Activated CD4-positive, alpha-beta T cell treated with anti-CD3 and anti-CD28 coated beads for 1 hour (primary cell): Measurements from ENCODE around the gene LTN1.

Experiments used
- DNase-seq: peaks from one replicate; pipeline ENCODE4 v3.0.0-alpha.2; 2020

Gene LTN1

DNA sequence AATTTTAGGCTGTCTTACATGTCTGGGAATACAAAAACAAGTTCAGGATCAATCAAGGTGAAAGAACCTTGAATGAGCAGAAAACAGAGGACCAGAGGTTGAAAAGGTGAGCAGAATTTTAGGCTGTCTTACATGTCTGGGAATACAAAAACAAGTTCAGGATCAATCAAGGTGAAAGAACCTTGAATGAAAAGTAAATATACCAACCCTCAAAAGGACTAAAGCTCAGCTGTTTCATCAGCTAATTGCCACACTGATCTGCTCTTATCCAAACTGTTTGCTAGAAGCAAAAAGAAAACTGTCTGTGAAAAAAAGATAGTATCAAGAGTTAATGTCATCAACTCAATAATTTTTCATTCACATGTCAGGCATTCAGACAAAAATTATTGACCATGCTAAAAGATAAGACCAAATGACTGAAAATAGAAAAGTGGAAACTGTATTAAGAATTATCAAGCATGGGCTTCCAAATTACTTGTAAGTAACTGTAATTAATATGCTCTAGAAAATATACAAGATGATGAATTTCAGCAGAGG lies 69.2 kb downstream of the LTN1 start:
- no peak for DNase-seq

DNA sequence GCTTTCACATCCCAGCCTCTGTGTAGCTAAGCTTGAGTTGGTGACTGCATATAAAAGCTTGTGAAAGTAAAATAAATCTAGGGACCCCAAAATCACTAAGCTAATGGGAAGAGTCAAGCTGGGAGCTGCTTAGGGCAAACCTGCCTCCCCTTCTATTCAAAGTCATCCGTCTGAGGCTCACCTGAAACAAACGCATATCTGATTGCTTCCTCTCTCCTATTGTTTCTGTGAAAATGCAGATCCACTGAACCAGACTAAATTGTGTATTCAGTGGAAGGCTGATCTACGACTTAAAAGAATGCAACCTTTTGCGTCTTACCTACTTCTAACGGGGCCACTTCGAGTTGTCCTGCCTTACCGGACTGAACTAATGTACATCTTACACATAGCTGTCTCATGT lies 70.3 kb downstream of the LTN1 start:
- DNase-seq = no peak

DNA sequence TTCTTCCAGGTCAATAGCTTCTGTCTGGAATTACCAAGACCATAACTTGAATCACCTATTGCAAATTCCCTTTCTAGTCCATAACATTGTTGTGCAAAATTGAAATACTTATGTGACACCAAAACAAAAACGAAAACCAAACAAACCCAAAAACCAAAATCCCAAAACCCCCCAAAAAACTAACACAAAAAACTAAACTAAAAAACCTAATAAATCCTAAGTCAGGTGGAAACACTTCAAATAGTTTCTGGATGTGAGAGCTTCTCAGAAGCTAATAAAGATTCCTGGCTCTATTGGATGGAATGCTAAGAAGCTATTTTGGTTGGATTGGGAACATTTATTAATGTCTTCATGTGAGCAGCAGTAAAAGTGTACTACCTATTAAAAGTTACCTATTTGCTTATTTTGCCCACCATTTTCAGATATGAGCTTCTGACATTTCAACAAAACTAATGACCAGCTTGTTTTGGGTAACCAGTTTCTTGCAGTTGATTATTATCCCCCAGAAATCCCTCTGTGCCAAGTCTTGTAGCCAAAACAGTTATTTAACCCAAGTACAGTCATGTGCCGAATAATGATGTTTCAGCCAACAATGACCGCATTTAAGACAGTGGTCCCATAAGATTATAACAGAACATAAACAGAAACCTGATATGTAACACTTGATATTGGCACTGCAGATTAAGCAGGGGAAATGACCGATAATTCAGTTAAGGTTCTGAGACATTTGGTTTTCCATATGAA lies 76.4 kb downstream of the LTN1 start:
- no peak for DNase-seq

DNA sequence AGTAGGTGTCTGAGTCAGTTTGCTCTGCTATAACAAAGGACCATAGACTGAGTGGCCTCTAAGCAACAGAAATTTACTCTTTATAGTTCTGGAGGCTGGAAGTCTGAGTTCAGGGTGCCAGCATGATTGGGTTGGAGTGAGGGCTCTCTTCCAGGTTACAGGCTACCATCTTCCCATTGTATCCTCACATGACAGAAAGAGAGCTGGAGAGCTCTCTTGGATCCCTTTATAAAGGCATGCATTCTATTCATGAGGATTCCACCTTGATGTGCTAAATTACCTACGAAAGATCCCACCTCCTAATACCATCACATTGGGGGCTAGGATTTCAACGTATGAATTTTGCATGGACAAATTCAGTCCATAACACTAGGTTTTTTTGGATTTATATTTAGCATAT lies 79.6 kb downstream of the LTN1 start:
- no peak for DNase-seq

DNA sequence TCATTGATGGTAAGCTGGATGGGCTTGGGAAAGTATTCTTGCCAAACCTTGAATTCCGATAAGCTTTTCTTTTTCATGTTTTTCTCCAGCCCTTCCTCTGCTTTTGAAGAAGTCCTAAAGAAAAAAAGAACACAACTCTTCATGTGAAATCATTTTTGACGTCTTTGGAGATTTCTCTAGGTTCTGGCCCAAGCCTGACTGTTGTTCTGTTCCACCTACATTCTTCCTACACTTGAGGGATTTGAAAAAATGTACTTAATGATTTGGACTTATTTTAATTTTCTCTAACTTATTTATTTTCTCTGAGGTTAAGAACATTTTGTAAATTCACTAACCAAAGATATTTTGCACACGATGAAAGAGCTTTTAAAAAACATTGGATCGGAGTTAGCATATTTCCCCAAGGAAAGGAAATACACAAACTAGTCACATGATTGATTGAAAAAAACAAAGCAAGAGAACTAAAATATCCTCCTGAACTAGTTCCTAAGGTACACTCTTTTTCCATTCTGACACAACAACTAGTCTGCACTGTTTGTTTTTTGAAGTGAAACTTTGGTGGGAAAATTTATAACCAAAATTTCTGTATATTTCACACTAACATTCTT lies 82.3 kb downstream of the LTN1 start:
- no peak for DNase-seq

DNA sequence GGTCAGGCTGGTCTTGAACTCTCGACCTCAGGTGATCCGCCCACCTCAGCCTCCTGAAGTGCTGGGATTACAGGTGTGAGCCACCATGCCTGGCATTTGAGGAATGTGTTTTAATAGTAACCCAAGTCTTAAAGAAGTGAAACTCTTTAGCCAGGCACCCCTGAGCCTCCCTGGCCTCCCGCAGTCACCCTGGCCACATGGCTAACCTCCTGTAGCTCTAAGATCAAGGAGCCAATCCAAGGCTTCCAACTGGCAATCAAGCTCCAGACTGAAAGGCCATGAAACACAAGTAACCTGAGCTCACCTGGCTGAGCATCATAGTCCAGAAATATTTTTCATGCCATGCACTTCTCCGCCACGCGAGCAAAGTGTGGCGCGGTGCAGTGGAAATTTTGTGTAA lies 84.3 kb downstream of the LTN1 start:
- DNase-seq = no peak

DNA sequence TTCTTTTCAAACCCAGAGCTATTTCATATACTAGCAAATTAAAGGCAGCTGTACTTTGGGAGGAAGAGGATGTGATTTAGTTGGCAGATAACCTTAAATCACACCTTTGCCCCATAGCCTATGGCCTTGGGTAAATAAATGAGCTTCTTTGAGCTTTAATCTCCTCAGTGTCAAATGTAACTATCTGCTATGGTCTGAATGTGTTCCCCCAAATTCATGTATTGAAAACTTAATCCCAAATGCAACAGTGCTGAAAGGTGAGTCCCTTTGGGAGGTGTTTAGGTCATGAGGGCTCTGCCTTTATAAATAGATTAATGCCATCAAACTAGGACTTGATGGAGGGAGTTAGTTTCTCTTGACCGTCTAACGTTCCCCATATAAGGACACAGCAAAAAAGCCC lies 85.8 kb downstream of the LTN1 start:
- DNase-seq = no peak

DNA sequence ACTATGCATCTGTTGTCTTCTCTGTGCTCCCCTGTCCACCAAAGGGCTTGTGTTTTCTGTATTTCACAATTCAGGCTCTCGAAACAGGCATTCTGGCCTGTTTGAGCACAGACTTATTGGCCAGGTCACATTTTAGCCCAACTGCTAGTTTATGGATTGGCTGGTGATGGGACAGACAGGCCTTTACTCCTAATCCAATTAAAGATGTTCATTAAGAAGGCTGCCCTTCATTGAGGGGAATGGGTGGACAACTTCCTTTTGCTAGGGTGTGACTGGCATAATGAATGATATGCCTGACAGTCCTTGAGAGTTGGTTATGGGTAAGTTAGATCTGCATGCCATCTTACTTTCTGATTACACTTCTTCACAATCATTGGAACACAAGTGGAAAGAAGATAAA lies 86.4 kb downstream of the LTN1 start:
- DNase-seq = no peak

DNA sequence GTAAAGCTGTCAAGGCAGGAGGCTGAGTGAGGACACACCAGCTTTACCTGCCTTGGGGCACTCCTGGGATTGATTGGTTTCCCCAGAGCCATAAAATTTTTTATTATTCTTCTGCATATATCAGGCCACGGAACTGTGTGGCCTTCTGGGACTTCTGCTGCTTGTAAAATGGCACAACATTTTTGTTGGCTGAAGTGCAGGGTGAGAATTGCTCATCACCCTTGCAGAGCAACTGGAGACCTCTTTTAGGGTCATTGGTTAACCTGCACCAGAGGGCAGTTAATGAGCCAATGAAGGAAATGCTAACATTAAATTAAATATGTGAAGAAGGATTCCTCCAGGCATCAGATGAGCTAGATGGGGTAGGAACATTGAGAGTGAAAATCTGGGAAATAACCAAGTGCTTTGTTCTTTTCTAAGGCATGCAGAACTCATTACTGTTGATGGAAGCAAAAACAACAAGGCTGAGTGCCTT lies 87.7 kb downstream of the LTN1 start:
- DNase-seq = no peak

DNA sequence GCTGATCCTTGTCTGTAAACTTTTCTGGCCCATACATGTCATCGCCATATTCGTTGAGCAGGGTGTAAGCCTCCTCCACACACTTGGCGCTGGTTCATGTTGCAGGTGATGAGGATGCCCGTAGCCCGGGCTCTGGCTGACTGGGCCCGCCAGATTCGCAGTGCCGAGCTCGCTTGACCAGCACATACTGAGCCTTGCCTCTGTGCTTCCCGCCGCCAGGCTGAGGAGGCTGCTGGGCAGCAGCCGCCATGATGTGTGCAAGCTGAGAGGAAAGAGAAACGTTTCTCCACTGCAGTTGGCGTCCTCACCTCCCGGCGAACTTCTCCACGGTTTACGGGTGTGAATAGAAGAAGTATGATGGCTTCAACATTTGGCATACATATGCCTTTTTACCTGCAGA lies 89.2 kb downstream of the LTN1 start:
- DNase-seq = no peak

DNA sequence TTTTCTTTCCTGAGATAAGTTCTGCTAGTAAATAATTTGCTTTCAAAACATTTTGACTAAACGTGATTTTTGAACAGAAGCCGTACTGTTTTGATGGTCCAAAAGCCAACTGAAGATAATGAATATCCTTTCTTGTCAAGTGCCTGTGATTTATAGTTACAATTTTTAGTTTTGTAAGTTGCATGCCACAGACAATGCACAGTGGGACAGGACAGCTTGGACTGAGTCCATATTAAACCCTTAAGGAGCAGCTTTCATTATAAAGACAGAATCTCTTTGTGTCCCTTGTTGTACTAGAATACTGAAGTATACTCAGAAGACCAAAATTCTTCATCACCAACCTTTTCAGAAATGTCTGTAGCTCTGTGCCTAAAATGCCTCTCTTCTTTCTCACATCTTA lies 92.2 kb downstream of the LTN1 start:
- no peak for DNase-seq

DNA sequence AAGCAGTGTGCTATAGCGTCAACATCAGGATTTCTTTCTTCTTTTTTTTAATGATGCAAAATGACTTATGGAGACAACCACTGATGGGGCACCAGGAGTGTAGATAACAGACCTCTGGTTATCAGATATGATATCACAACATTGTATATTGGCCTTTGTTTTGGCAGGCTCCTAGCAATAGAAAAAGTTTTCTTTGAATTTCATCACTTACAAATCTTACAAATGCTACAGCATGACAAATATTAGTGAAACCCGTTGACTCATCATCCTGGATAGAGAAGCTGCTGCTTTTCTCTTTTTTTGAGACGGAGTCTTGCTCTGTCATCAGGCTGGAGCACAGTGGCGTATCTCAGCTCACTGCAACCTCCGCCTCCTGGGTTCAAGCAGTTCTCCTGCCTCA lies 92.9 kb downstream of the LTN1 start:
- no peak for DNase-seq

DNA sequence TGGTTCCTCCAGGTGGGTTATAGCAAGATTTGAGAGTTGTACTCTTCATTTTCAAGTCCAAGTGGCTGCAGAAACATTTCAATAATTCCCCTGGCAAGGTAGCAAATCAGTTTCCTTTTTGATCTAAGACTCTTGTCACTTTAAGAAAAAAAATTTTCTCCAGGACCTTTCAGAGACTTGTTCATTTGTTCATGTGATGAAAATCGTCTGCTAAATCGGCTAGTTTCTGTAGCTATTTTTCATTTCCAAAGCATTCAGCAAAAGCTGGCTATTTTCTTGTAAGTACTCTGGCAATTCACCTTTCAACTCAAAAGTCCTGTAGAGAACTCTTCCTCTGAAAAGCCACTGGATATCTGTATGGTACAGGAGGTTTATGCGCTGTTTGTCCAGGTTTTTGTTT lies 93.5 kb downstream of the LTN1 start:
- no peak for DNase-seq

DNA sequence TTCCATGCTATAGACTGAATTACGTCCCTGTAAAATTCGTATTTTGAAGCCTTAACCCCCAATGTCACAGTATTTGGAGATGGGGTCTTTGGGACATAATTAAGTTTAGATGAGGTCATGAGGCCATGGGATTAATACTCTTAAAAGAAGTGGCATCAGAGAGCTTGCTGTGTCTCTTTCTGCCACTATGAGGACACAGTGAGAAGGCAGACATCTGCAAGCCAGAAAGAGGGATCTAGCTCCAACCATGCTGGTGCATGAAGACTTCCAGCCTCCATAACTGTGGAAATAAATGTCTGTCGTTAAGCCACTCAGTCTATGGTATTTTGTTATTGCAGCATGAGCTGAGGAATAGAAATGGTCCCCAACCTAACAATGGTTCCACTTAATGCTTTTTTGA lies 99.0 kb downstream of the LTN1 start:
- no peak for DNase-seq

DNA sequence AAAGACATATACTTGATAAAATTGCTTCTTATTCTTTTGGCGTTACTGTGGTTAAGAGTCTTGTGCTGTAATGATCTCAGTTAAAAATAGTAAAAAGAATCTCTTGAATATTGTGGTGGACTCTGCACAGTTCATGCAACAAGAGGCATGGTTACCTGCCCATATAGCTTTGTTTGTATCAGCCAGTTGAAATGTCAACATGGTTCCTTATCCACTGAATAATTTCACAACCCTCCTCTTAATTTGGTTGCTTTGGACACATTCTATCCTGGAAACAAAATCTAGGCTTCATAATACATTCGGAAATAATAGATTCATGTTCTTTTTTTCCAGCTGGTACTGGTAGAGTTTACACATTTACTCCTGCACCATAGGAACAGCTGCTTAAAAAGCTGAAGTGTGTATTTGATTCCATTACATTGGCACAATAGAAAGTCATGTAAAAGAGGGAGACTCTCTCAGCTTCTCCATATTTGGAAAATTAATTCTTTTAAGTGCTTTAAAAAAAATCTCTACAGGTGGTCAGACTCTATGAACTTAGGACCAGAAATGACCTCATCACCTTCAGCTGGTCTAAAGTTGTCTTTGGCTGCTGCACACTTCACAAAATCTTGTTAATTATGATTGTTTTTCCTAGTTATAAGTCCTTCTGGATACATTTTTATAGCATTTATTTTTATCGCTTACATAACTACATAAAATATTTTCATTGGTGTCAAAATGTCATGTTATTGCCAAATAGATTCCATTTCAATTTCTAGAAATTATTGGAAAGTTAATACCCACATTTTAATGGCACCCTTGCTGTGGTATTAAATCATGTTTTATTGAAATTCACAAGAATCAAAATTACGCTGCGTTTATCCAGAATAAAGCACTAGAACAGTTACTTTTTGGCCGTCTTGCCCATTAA lies 100.2 kb downstream of the LTN1 start:
- no peak for DNase-seq

DNA sequence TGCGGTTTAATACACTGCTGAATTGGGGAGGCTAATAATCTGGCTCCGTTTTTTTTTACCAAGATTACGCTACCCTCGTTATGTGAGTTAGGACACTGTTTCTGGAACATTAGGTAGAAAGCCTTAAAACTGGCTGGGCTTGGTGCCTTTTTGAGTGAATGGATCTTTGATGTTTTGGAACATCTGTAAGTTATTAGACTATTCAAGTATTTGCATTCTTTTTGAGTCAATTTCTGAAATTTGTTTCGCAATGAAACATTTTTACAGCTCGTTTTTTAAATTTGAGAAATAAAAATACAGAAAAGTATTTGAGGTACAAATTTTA lies 106.9 kb downstream of the LTN1 start:
- DNase-seq = no peak

DNA sequence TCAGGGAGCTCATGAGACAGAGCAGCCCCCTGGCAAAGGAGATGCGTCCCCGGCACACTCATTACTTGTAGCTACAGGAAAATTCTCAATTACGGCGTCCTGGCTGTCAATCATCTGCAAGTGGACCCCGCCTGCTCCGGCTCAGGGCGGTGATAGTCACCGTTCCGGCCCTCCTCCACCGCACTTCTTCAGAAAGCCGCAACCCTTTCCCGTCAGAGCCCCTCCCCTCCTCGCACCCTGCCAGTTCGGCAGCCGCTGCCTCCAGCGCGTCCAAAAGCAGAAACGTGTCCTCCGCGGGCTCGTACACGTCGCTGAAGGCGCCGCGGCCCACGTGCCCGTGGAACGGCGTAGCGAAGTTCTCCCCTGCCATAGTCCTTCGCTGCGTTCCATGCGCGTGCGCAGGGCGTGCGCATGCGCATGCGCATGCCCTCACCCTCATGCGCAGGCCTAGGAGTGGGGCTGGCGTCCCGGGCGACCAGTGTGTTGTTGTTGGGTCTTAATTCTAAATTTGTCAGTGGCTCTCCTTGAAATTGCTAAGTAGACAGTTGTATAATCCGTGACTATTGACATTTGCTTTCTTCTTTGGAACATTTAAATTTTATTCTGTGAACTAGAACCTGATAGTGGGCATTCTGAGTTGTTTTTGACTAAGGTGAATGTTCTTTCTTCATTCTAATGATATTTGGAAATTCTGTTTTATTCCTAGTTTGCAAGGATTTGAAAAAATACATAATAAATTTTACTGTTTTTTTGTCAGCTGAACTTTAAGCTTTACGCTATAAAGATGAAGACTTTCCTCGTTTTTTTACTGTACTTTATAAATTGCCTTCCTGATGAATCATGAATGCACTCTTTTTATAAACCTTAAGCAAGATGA lies 107.5 kb downstream of the LTN1 start:
- DNase-seq = peak; percentile 90

DNA sequence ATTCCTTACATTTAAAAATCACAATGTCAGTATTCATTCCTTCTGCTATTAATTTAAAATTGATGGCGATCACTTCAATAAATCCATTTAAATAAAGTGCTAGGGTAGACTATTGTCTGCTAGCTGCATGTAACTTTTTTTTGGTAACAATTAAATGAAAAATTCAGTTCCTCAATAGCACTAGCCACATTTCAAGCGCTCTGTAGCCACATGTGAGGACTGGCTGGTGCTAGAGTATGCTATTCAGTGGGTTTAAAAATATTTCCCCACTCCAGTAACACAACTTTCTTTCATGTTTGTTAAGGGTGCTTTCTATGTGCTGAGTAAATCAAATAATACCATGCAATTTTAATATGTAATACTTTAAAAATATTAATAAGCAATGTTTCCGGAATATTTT lies 108.2 kb downstream of the LTN1 start:
- DNase-seq = no peak

DNA sequence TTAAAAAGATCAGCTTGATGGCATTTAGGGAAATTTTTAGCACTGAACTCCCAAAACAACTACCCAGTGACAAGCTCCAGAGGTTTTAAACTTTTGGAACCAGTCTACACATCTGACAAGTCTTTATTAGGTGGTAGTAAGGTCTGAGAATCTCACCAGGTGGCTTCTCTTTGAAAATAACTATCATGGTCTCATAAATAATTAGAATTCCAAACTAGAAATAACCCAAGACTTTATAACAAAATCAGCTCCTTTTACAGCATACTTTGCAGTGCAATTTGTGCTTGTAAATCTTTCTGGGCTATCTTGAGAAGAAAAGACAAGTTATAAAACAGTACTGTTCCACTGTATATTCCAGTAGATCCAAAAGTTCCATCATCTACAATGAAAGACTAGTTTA lies 108.7 kb downstream of the LTN1 start:
- DNase-seq = no peak

DNA sequence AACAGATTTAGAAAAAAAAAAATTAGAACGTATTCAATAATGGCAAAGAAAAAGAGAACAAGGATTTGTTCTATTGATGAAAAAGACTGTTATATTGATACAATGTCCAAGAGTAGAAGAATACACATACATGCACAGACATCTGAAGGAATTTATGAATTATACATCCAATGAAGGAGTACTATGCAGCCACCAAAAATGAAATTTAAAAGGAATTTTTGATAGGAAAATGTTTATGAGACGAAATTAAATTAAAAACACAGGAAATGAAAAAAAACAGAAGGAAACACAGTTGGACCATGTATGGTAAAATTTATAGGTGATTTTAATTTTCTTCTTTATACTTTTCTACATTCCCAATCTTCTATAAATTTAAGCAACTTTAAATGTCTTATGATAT lies 110.3 kb downstream of the LTN1 start:
- no peak for DNase-seq
